Heart left ventricle (tissue), 16 donors: ENCODE data around the gene GLG1. TPM values are rescaled to one million over a fixed set of nuclear protein-coding genes. Genes with fewer than 3 reads are reported as not detected.

Experiments
- ATAC-seq, 4 donors: fragments of 200-7000 bp; cut with Tn5 transposase; one replicate each; pipeline ENCODE4 v1.9.1; 2020 to 2022; ENCODE audit warnings: moderate library complexity in 4 of 4, mild to moderate bottlenecking in 3 of 4, moderate number of reproducible peaks in 1 of 4
- DNase-seq, 5 donors: peaks; one replicate each; pipeline ENCODE4 v3.0.0-alpha.2; 2020
- H3K27ac ChIP-seq, 12 donors: fragments of 200-600 bp; sonication (generic) in 4 of 12; one replicate each; pipeline versions ENCODE4 v1.5.0 to v1.8.0; 2016 to 2022; ENCODE audit warnings: mild to moderate bottlenecking in 2 of 12
- H3K27me3 ChIP-seq, 9 donors: fragments of 200-600 bp; sonication (generic) in 2 of 9; one replicate each; pipeline versions ENCODE4 v1.5.1 to v1.8.0; 2016 to 2022; ENCODE audit warnings: mild to moderate bottlenecking in 3 of 9
- H3K36me3 ChIP-seq, 9 donors: fragments of 200-600 bp; sonication (generic) in 2 of 9; one replicate each; pipeline versions ENCODE4 v1.5.0 to v1.8.0; 2018 to 2022; ENCODE audit warnings: mild to moderate bottlenecking in 2 of 9
- H3K4me1 ChIP-seq, 12 donors: fragments of 200-600 bp; sonication (generic) in 4 of 12; one replicate each; pipeline versions ENCODE4 v1.5.0 to v1.8.0; 2016 to 2022; ENCODE audit warnings: mild to moderate bottlenecking in 3 of 12
- H3K4me3 ChIP-seq, 12 donors: fragments of 200-600 bp; sonication (generic) in 4 of 12; one replicate each; pipeline versions ENCODE4 v1.5.0 to v1.8.0; 2017 to 2022; ENCODE audit warnings: mild to moderate bottlenecking in 9 of 12, moderate library complexity in 4 of 12
- H3K9me3 ChIP-seq, 12 donors: fragments of 200-600 bp; sonication (generic) in 4 of 12; one replicate each; pipeline versions ENCODE4 v1.5.0 to v1.8.0; 2016 to 2022; ENCODE audit warnings: mild to moderate bottlenecking in 1 of 12
- POLR2A ChIP-seq, 2 donors: fragments of 450-650 bp; IDR thresholded peaks; one replicate each; pipeline ENCODE4 v1.6.1; 2017; ENCODE audit warnings: antibody characterized with exemption in 2 of 2, mild to moderate bottlenecking in 2 of 2, moderate library complexity in 2 of 2
- WGBS, 4 donors: extraction: QIAGEN DNeasy Blood & Tissue Kit in 2 of 4; methylation state at CpG; one replicate each; pipeline versions ENCODE4 v1.1.5 to v1.1.7; 2013 to 2018; 5-methylcytosine and 5-hydroxymethylcytosine counted together
- intact Hi-C, 10 donors: fragments of 100-400 bp; cut with DNase I; formaldehyde crosslinking; loops; one replicate each; pipeline versions ENCODE4 v1.11.1 to v1.14.2; 2022
- polyA plus RNA-seq, 2 donors: library from polyadenylated mRNA; stranded (reverse); fragments of 200-250 nt; gene quantifications; one replicate each; pipeline ENCODE4 v1.2.3, GENCODE V29; 2013
- total RNA-seq, 9 donors: library from RNA; depleted of rRNA in 2 of 9; stranded (reverse); fragments of >200 nt in 2 of 9; fragmentation: NEBNext Ultra II Directional in 3 of 9; extraction: Animal tissue kit (Norgen Biotek cat#: 25700) in 3 of 9; gene quantifications; one replicate each; pipeline versions ENCODE4 v1.1.0 to v1.2.4, GENCODE V29; 2016 to 2023
- TF ChIP-seq, protein P1 (sequence below), 12 donors: fragments of 200-600 bp; sonication (generic) in 4 of 12; IDR thresholded peaks; one replicate each; pipeline versions ENCODE4 v1.5.0 to v1.8.0; 2018 to 2022; ENCODE audit warnings: antibody characterized with exemption in 12 of 12, mild to moderate bottlenecking in 5 of 12
- donor health status: ischemic (EF 13 %, LVEDD 7.1; RV severe dilation, severe dysfunction).
- donor health status: healthy with polysubstance abuse.
- donor health status: DM: no; HTN: yes; CAD: no.
- donor health status: DM: no; HTN: no; CAD: no.
- donor health status: ischemic (EF 25% LVEDD 6.9; RV normal size, moderate dysfunction).
- donor health status: ischemic (EF 25% LVEDD 5.7; RV mildly dilated, moderate dysfunction).
- donor health status: healthy.
- donor health status: DM: yes; HTN: yes; CAD: no.
- donor health status: ischemic (EF 35%, LVEDD 5.7; RV mildly dilated, moderate dysfunction).
- donor health status: nonischemic (EF 11% LVEDD 7.7; RV severe dilation, severe dysfunction).
- donor health status: DM: yes; HTN: yes; CAD: no.
- donor health status: PGD.
- donor health status: ischemic (EF 29% LVEDD 5.4; RV normal size, mild dysfunction).
- donor health status: nonischemic (EF 23%, LVEDD 6.1; RV moderate dilation, normal function).

GLG1 gene
- total and polyA plus RNA-seq, 11 donors: 26.5 to 138 (median 102) TPM

DNA sequence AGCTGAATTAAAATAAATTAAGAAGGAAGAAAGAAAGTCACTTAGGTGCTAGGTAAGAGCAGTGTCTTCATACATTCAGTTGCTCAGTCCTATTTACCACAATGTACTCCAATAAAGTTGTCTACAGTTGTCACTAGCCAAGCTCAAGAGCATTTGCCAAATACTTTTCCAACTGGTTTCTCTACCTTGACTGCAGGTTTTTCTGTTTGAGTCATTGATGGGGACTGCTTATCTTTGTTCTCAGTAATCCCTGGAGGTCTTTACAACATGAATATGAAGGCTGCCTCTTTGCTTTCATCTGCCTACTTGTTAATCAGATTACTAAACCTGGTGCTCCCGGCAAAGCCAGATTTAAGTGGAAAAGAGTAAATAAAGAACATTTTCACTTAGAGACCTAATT, 121.0 kb downstream of the GLG1 start:
- DNase-seq (no peak), ATAC-seq (no peak)
- Histone ChIP-seq H3K27ac (no peak overlapping the region), H3K27me3 (no peaks in the 10 kb centered on the region), H3K36me3 (peaks cover 0 to 94% (median 72%) of the 10 kb centered on the region in 9 donors), H3K9me3 (no peaks in the 10 kb centered on the region), H3K4me3 (no peak overlapping the region), H3K4me1 (peaks cover 0 to 3% (median 0%) of the 10 kb centered on the region in 12 donors)
- intact Hi-C loops: loop anchor here in 3 of 10 donors (5.0 to 10.0 kb wide), 2 partner anchors 136 to 139 kb away; no protein-coding TSS in a partner anchor
- 51 to 84% (median 70%) methylated on average over 1 of the region's 1 CpG for WGBS, 4 donors
- no peak for TF ChIP-seq POLR2A (IDR thresholded peaks at IDR 0.05)
- TF ChIP-seq, protein P1, sequence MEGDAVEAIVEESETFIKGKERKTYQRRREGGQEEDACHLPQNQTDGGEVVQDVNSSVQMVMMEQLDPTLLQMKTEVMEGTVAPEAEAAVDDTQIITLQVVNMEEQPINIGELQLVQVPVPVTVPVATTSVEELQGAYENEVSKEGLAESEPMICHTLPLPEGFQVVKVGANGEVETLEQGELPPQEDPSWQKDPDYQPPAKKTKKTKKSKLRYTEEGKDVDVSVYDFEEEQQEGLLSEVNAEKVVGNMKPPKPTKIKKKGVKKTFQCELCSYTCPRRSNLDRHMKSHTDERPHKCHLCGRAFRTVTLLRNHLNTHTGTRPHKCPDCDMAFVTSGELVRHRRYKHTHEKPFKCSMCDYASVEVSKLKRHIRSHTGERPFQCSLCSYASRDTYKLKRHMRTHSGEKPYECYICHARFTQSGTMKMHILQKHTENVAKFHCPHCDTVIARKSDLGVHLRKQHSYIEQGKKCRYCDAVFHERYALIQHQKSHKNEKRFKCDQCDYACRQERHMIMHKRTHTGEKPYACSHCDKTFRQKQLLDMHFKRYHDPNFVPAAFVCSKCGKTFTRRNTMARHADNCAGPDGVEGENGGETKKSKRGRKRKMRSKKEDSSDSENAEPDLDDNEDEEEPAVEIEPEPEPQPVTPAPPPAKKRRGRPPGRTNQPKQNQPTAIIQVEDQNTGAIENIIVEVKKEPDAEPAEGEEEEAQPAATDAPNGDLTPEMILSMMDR (IDR thresholded peaks at IDR 0.05): no peak

DNA sequence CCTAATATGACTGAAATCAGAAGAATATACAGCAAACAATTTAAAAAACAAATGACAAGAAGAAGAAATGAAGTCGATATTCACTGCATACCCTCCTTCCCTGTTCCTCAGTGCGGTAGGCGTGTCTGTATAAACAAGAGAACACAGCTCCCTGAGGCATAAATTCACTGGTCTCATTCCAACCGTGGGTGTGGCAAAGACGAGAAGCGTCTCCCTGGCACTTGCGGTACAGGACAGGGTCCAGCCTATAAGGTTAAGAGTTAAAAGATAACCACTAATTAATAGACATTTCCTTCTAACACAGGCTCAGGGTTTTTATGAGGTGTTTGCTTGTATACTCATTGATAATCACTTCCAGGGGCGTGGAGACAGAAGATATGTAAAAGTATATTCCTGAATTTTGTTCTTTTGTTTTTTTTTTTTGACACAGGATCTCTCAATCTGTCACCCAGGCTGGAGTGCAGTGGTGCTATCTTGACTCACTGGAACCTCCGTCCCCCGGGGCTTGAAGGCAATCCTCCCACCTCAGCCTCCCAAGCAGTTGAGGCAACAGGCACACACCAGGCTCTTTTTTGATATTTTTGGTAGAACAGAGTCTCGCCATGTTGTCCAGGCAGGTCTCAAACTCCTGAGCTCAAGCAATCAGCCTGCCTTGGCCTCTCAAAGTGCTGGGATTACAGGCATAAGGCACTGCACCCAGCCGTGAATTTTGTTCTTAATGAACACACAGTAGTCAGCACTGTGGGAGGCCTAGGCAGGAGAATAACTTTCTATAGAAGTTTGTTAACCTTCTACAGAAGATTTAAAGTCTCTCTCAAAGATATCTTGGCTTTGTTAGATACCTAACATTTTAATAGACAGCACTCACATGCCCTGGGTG, 126.5 kb downstream of the GLG1 start:
- Histone ChIP-seq H3K27me3 (no peaks in the 10 kb centered on the region), H3K4me3 (no peak overlapping the region), H3K27ac (peak overlapping the region in 4 of 12 donors; percentile 9 to 33 (median 20)), H3K36me3 (peaks cover 0 to 94% (median 78%) of the 10 kb centered on the region in 9 donors), H3K4me1 (peaks cover 0 to 19% (median 0%) of the 10 kb centered on the region in 12 donors), H3K9me3 (no peaks in the 10 kb centered on the region)
- intact Hi-C loops: loop anchor here in 3 of 10 donors (5.0 to 10.0 kb wide), 2 partner anchors 137 to 144 kb away; no protein-coding TSS in a partner anchor
- DNase-seq (peak in 3 of 5 donors; percentile 13 to 36 (median 19)), ATAC-seq (peak in 3 of 4 donors; percentile 66 to 76 (median 68))
- 44 to 55% (median 52%) methylated on average over 12 of the region's 12 CpGs for WGBS, 4 donors
- TF ChIP-seq, protein P1 (IDR thresholded peaks at IDR 0.05): no peak
- no peak for TF ChIP-seq POLR2A (IDR thresholded peaks at IDR 0.05)

DNA sequence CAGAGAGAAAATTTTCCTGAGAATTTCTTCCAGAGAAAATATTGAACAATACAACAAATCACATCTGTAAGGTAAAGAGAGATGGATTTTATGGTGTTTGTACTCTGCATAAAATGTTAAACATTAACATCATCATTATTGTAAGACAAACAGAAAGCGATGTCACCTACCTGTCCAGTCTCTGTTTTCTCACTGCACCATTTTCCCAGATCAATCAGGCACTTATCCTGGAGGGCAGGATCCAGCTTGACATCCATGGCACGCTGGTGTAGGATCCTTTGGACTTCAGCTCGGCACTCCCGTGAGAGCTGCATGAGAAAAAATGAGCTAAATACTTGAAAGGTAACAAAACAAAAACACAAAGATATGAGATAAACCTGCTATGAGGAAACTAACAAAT, 129.7 kb downstream of the GLG1 start:
- H3K4me1 ChIP-seq: peaks cover 0 to 19% (median 0%) of the 10 kb centered on the region in 12 donors
- no peak overlapping the region for H3K27ac ChIP-seq
- no peaks in the 10 kb centered on the region for H3K9me3 ChIP-seq
- ATAC-seq (no peak), DNase-seq (no peak)
- H3K27me3 ChIP-seq: no peaks in the 10 kb centered on the region
- H3K4me3 ChIP-seq: no peak overlapping the region
- H3K36me3 ChIP-seq: peaks cover 0 to 94% (median 80%) of the 10 kb centered on the region in 9 donors
- intact Hi-C loops: no loop called here
- WGBS, 4 donors: 89 to 97% (median 96%) methylated on average over 4 of the region's 4 CpGs
- TF ChIP-seq, protein P1 (IDR thresholded peaks at IDR 0.05): no peak
- no peak for TF ChIP-seq POLR2A (IDR thresholded peaks at IDR 0.05)

DNA sequence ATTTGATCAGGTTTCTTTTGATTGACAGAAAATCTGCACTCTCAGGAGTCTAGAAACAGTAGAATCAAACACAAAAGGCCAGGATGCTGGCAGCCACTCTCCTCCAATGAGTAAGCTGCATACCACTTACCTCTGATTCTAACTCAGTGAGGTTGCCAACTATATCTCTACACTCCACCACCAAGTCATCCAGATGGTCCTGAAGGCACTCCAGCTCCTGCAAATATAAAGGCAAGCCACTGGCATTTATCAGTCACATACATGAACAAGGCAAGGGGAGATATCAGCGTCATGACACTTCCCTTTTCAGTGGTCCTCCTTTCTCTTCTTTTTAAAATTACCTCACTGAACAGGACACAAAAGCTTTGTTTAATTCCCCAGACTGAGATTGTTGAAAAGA, 132.5 kb downstream of the GLG1 start:
- 76 to 89% (median 81%) methylated on average over 1 of the region's 1 CpG for WGBS, 4 donors
- no peaks in the 10 kb centered on the region for H3K27me3 ChIP-seq
- TF ChIP-seq POLR2A (IDR thresholded peaks at IDR 0.05): no peak
- TF ChIP-seq, protein P1 (IDR thresholded peaks at IDR 0.05): no peak
- H3K36me3 ChIP-seq: peaks cover 0 to 96% (median 89%) of the 10 kb centered on the region in 9 donors
- intact Hi-C loops: loop anchor here in 1 of 10 donors (5.0 kb wide), 1 partner anchor 148 kb away; no protein-coding TSS in a partner anchor
- no peak for DNase-seq
- no peak overlapping the region for H3K27ac ChIP-seq
- no peak overlapping the region for H3K4me3 ChIP-seq
- H3K9me3 ChIP-seq: no peaks in the 10 kb centered on the region
- peaks cover 0 to 2% (median 0%) of the 10 kb centered on the region in 12 donors for H3K4me1 ChIP-seq
- no peak for ATAC-seq
